ENCODE data around the gene SLC2A5.

SLC2A5 gene

DNA sequence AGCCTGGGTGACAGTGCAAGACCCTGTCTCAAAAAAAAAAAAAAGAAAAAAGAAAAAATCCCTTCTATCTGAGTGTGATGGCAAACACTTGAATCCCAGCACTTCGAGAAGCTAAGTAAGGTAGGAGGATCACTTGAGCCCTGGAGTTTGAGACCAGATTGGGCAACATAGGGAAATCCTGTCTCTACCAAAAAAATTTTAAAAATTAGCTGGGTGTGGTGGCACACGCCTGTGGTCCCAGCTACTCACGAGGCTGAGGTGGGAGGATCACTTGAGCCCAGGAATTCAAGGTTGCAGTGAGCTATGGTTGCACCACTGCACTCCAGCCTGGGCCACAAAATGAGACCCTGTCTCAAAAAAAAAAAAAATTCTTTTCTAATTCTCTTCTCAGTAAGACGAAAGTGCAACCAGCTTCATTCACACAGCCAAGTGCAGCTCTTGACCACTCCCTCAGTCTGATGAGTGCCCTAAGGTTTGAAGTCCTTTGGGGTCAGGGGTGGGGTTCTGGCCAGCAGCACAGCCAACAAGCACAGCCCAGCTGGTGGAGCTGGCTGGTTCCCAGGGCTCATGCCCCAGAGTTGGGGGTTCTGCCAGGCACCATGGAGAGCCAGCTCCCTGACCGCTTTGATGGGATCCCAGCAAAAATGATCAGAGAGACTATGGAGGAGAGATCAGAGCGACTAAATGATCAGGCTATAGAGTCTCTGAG lies 8.0 kb downstream of the SLC2A5 start:
- no peak for DNase-seq (ENCODE audit: low read depth, low spot score)
- TF ChIP-seq ZNF274 (IDR thresholded peaks at IDR 0.05; ENCODE audit: low read depth, low read length) (no peak), YY1 (IDR thresholded peaks at IDR 0.05; ENCODE audit: insufficient read depth, insufficient read length) (no peak), SUZ12 (IDR thresholded peaks at IDR 0.05; ENCODE audit: extremely low read depth, insufficient read depth, insufficient read length) (no peak)
- Histone ChIP-seq H3K9me3 (ENCODE audit: insufficient read depth, low read length) (no peaks in the 10 kb centered on the region), H3K36me3 (ENCODE audit: insufficient read depth, insufficient read length, low read length) (no peaks in the 10 kb centered on the region), H3K27me3 (ENCODE audit: insufficient read depth, insufficient read length) (no peaks in the 10 kb centered on the region), H3K9ac (ENCODE audit: insufficient read length, low read depth) (no peak overlapping the region), H3K4me3 (ENCODE audit: insufficient read length, low read depth) (no peak overlapping the region), H3K4me1 (ENCODE audit: insufficient read depth, insufficient read length) (peaks cover 9% of the 10 kb centered on the region)

DNA sequence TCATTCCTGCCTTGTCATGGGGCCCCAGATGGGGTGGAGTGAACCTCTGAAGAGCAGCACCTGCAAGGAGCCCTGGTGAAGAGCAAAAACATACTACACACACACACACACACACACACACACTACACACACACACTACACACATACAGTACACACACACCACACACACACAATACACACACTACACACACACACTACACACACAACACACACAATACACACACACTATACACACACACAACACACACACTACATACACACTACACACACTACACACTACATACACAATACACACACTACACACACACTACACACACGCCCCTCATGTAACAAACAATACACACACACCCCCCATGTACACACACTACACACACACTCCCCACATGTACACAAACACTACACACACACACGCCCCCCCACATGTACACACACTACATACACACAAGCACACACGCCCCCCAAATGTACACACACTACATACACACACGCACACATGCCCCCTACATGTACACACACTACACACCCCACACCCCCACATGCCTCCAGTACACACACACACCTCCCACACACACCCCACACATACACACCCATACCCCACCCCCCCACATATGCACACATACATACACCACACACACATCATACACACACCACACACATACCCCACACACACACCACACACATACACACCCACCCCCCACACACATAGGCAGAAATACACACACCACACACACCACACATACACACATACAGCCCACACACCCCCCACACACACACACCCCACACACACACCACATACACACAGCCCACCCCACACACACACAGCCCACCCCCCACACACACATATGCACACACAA lies 9.3 kb downstream of the SLC2A5 start:
- no peaks in the 10 kb centered on the region for H3K36me3 ChIP-seq (ENCODE audit: insufficient read depth, insufficient read length, low read length)
- H3K9ac ChIP-seq (ENCODE audit: insufficient read length, low read depth) = no peak overlapping the region
- H3K27me3 ChIP-seq (ENCODE audit: insufficient read depth, insufficient read length) = no peaks in the 10 kb centered on the region
- H3K4me1 ChIP-seq (ENCODE audit: insufficient read depth, insufficient read length) = peaks cover 5% of the 10 kb centered on the region
- H3K4me3 ChIP-seq (ENCODE audit: insufficient read length, low read depth) = no peak overlapping the region
- DNase-seq (ENCODE audit: low read depth, low spot score) = no peak
- H3K9me3 ChIP-seq (ENCODE audit: insufficient read depth, low read length) = no peaks in the 10 kb centered on the region
- no peak for TF ChIP-seq YY1 (IDR thresholded peaks at IDR 0.05; ENCODE audit: insufficient read depth, insufficient read length)
- TF ChIP-seq ZNF274 (IDR thresholded peaks at IDR 0.05; ENCODE audit: low read depth, low read length) = no peak
- TF ChIP-seq SUZ12 (IDR thresholded peaks at IDR 0.05; ENCODE audit: extremely low read depth, insufficient read depth, insufficient read length) = no peak

DNA sequence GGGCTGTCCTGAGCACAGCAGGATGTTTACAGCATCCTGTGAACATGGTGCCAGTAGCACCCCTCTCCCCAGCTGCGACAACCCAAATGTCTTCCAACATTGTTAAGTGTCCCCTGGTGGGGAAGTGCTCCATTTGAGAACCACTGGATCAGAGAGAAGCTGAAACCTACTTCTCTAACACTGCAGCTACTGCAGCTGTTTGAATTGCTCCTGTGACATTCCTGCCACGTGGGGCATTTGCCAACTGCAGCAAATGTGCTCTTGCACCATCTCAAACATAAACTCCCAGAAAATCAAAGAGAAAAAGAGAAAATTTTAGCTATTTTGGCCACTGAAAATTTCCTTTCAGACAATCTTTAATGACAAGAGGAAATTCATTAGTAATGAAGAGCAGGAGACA lies 11.0 kb downstream of the SLC2A5 start:
- Histone ChIP-seq H3K4me3 (ENCODE audit: insufficient read length, low read depth) (no peak overlapping the region), H3K4me1 (ENCODE audit: insufficient read depth, insufficient read length) (peaks cover 4% of the 10 kb centered on the region), H3K36me3 (ENCODE audit: insufficient read depth, insufficient read length, low read length) (no peaks in the 10 kb centered on the region), H3K27me3 (ENCODE audit: insufficient read depth, insufficient read length) (no peaks in the 10 kb centered on the region), H3K9ac (ENCODE audit: insufficient read length, low read depth) (no peak overlapping the region), H3K9me3 (ENCODE audit: insufficient read depth, low read length) (no peaks in the 10 kb centered on the region)
- TF ChIP-seq ZNF274 (IDR thresholded peaks at IDR 0.05; ENCODE audit: low read depth, low read length) = no peak
- no peak for TF ChIP-seq YY1 (IDR thresholded peaks at IDR 0.05; ENCODE audit: insufficient read depth, insufficient read length)
- no peak for TF ChIP-seq SUZ12 (IDR thresholded peaks at IDR 0.05; ENCODE audit: extremely low read depth, insufficient read depth, insufficient read length)
- no peak for DNase-seq (ENCODE audit: low read depth, low spot score)

GRCh38 chr1:9057851-9058250 lies 11.6 kb downstream of the SLC2A5 start:
- H3K4me3 ChIP-seq (ENCODE audit: insufficient read length, low read depth) = no peak overlapping the region
- H3K4me1 ChIP-seq (ENCODE audit: insufficient read depth, insufficient read length) = peaks cover 4% of the 10 kb centered on the region
- TF ChIP-seq YY1 (IDR thresholded peaks at IDR 0.05; ENCODE audit: insufficient read depth, insufficient read length) = no peak
- no peaks in the 10 kb centered on the region for H3K9me3 ChIP-seq (ENCODE audit: insufficient read depth, low read length)
- DNase-seq (ENCODE audit: low read depth, low spot score) = no peak
- H3K9ac ChIP-seq (ENCODE audit: insufficient read length, low read depth) = no peak overlapping the region
- no peaks in the 10 kb centered on the region for H3K27me3 ChIP-seq (ENCODE audit: insufficient read depth, insufficient read length)
- no peaks in the 10 kb centered on the region for H3K36me3 ChIP-seq (ENCODE audit: insufficient read depth, insufficient read length, low read length)

GRCh38 chr1:9052272-9053049 lies 17.0 kb downstream of the SLC2A5 start:
- no peaks in the 10 kb centered on the region for H3K36me3 ChIP-seq (ENCODE audit: insufficient read depth, insufficient read length, low read length)
- no peaks in the 10 kb centered on the region for H3K4me1 ChIP-seq (ENCODE audit: insufficient read depth, insufficient read length)
- no peaks in the 10 kb centered on the region for H3K27me3 ChIP-seq (ENCODE audit: insufficient read depth, insufficient read length)
- no peak overlapping the region for H3K9ac ChIP-seq (ENCODE audit: insufficient read length, low read depth)
- no peaks in the 10 kb centered on the region for H3K9me3 ChIP-seq (ENCODE audit: insufficient read depth, low read length)
- TF ChIP-seq YY1 (IDR thresholded peaks at IDR 0.05; ENCODE audit: insufficient read depth, insufficient read length) (no peak), ZNF274 (IDR thresholded peaks at IDR 0.05; ENCODE audit: low read depth, low read length) (no peak), SUZ12 (IDR thresholded peaks at IDR 0.05; ENCODE audit: extremely low read depth, insufficient read depth, insufficient read length) (no peak)
- no peak for DNase-seq (ENCODE audit: low read depth, low spot score)
- H3K4me3 ChIP-seq (ENCODE audit: insufficient read length, low read depth) = no peak overlapping the region

GRCh38 chr1:9051379-9051778 lies 18.1 kb downstream of the SLC2A5 start:
- Histone ChIP-seq H3K36me3 (ENCODE audit: insufficient read depth, insufficient read length, low read length) (no peaks in the 10 kb centered on the region), H3K4me1 (ENCODE audit: insufficient read depth, insufficient read length) (no peaks in the 10 kb centered on the region), H3K9me3 (ENCODE audit: insufficient read depth, low read length) (no peaks in the 10 kb centered on the region), H3K27me3 (ENCODE audit: insufficient read depth, insufficient read length) (no peaks in the 10 kb centered on the region), H3K9ac (ENCODE audit: insufficient read length, low read depth) (no peak overlapping the region), H3K4me3 (ENCODE audit: insufficient read length, low read depth) (no peak overlapping the region)
- DNase-seq (ENCODE audit: low read depth, low spot score) = no peak
- no peak for TF ChIP-seq ZNF274 (IDR thresholded peaks at IDR 0.05; ENCODE audit: low read depth, low read length)
- no peak for TF ChIP-seq SUZ12 (IDR thresholded peaks at IDR 0.05; ENCODE audit: extremely low read depth, insufficient read depth, insufficient read length)
- no peak for TF ChIP-seq YY1 (IDR thresholded peaks at IDR 0.05; ENCODE audit: insufficient read depth, insufficient read length)

- no peaks in the 10 kb centered on the region for H3K36me3 ChIP-seq (ENCODE audit: insufficient read depth, insufficient read length, low read length)
- DNase-seq (ENCODE audit: low read depth, low spot score) = no peak
- no peak for TF ChIP-seq SUZ12 (IDR thresholded peaks at IDR 0.05; ENCODE audit: extremely low read depth, insufficient read depth, insufficient read length)
Observed at GRCh38 chr1:9050803-9051202, 18.6 kb downstream of the SLC2A5 start.

More at GRCh38 chr1:9050803-9051202, 18.6 kb downstream of the SLC2A5 start:
- H3K4me3 ChIP-seq (ENCODE audit: insufficient read length, low read depth) = no peak overlapping the region
- H3K9me3 ChIP-seq (ENCODE audit: insufficient read depth, low read length) = no peaks in the 10 kb centered on the region
- H3K4me1 ChIP-seq (ENCODE audit: insufficient read depth, insufficient read length) = no peaks in the 10 kb centered on the region
- no peak overlapping the region for H3K9ac ChIP-seq (ENCODE audit: insufficient read length, low read depth)
- H3K27me3 ChIP-seq (ENCODE audit: insufficient read depth, insufficient read length) = no peaks in the 10 kb centered on the region
